ENCODE results near the gene BRME1. TPM values are rescaled to one million over a fixed set of nuclear protein-coding genes. Genes with fewer than 3 reads are reported as not detected.

The BRME1 gene
- polyA plus RNA-seq, 3 donors: 0.05 to 0.28 TPM; not detected in 1

DNA sequence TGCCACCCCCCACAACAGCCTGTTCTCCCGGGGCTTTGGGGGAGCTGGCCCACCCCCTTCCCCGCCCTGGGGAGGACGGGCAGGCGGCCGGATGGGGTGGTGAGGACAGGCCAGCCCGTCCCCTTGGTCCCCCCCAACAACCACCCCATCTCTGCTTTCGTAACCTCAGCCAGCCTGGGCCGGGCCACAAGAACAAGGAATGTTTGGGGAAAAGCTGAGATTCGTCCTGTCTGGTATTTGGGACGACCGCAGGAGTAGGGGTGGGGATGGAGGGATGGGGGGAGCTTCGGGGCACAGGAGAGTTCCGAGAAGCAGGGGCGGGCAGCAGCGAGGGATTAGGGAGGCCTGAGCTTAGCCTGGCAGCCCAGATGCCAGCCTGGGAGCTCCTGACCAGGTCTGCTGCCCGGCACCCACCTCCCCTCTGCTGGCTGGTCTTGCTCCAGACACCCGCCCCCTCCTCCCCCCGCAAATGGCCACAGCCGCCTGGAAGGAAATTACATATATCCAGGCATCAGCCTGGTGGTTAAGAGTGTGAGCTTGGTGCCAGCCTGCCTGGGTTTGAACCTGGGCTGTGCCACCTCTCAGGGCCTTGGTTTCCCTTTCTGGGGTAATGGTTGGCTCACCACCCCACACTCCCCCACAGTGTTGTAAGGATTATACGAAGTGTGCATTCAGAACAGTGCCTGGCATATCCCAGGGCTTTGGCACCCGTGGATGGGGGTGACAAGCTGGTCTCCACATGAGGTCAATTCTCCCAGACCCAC, 32.6 kb upstream of the BRME1 start, which contains the start of gene PODNL1:
Gene PODNL1, minus strand, starts transcription at position 117 of the 764 bp plus-strand sequence. CDS start 236 bp downstream, outside the sequence.
- Histone ChIP-seq H3K4me3 (replicated peaks in 1 of 3; ENCODE audit: low read depth in 2 of 3, low read length in 3 of 3) (no peak within 1 kb of the TSS), H3K4me1 (ENCODE audit: control insufficient read depth in 1 of 2, insufficient read depth in 2 of 2, low read length in 2 of 2) (no peaks in the 10 kb centered on the region), H3K79me2 (ENCODE audit: insufficient read depth, low read length) (no peaks in the 10 kb centered on the region), H3K9me3 (replicated peaks in 1 of 2; ENCODE audit: control insufficient read depth in 1 of 2, insufficient read depth in 1 of 2, low read length in 2 of 2) (peaks cover 4 to 7% of the 10 kb centered on the region in 2 donors), H3K27me3 (ENCODE audit: control insufficient read depth in 2 of 2, insufficient read depth in 2 of 2, low read length in 2 of 2) (peaks cover 0 to 20% of the 10 kb centered on the region in 2 donors), H3K9ac (ENCODE audit: insufficient read depth, low read length, poor library complexity, severe bottlenecking) (no peak within 1 kb of the TSS), H2AFZ (ENCODE audit: insufficient read depth, low read depth, low read length, poor library complexity, severe bottlenecking) (no peak within 1 kb of the TSS), H4K20me1 (ENCODE audit: insufficient read depth, low read length) (no peaks in the 10 kb centered on the region), H3K36me3 (replicated peaks in 1 of 2; ENCODE audit: control insufficient read depth in 1 of 2, insufficient read depth in 2 of 2, low read length in 2 of 2) (no peaks in the 10 kb centered on the region), H3K4me2 (replicated peaks; ENCODE audit: extremely low read depth, low read length, poor library complexity, severe bottlenecking) (no peak within 1 kb of the TSS), H3K27ac (ENCODE audit: low read depth in 1 of 2, low read length in 2 of 2) (no peak within 1 kb of the TSS)
- Mint-ChIP-seq H3K27ac (no peak within 1 kb of the TSS), H3K4me3 (peak within 1 kb of the TSS in 1 of 2 donors; percentile 57), H3K27me3 (ENCODE audit: low read depth in 3 of 3) (peaks cover 20 to 35% (median 24%) of the 10 kb centered on the region in 3 donors), H3K36me3 (no peaks in the 10 kb centered on the region), H3K9me3 (peaks cover 0 to 7% (median 3%) of the 10 kb centered on the region in 7 donors), H3K4me1 (no peaks in the 10 kb centered on the region)
- 10% methylated on average over 4 of the region's 21 CpGs for WGBS (ENCODE audit: insufficient coverage)
- intact Hi-C loops (cut with micrococcal nuclease): no loop called here
- no peak for DNase-seq
- TF ChIP-seq, protein P1, sequence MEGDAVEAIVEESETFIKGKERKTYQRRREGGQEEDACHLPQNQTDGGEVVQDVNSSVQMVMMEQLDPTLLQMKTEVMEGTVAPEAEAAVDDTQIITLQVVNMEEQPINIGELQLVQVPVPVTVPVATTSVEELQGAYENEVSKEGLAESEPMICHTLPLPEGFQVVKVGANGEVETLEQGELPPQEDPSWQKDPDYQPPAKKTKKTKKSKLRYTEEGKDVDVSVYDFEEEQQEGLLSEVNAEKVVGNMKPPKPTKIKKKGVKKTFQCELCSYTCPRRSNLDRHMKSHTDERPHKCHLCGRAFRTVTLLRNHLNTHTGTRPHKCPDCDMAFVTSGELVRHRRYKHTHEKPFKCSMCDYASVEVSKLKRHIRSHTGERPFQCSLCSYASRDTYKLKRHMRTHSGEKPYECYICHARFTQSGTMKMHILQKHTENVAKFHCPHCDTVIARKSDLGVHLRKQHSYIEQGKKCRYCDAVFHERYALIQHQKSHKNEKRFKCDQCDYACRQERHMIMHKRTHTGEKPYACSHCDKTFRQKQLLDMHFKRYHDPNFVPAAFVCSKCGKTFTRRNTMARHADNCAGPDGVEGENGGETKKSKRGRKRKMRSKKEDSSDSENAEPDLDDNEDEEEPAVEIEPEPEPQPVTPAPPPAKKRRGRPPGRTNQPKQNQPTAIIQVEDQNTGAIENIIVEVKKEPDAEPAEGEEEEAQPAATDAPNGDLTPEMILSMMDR (IDR thresholded peaks at IDR 0.05): no peak

DNA sequence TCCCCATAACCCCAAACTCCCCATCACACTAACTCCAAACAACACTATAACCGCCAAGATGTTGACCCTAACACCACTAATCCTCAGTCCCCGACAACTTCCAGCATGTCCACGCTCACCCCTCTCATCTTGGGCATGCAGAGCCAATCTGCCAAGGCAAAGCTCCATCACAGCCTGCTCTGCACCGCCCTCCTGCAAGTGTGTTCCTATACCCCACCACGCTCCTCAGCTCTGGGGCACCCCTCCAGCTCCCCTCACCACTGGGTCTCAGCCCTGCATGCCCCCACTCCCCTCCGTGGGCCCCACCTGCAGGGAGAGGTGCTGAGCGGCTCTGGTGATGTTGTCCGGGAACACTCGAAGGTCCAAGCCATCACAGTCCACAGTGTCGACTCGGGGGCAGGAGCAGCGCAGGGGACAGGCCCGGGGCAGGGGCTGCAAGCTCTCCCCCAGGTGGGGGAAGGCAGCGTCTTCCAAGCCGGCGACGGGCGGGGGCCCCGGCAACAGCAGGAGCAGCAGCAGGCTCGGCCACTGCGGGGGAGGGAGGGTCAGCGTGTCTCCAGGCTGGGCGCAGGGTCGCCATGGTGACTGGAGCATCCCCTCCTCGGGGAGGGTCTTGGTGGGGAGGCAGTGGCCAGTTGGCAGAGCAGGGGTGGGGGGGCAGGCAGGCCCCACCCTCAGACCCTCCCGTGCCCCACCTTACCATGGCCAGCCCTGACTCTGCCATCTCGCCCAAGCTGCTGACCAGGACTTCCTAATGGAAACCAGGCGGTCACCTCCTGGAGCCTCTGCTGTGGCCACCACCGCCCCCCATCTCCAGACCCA, 31.8 kb upstream of the BRME1 start:
- WGBS (ENCODE audit: insufficient coverage): 24% methylated on average over 22 of the region's 29 CpGs
- Histone ChIP-seq H3K4me2 (replicated peaks; ENCODE audit: extremely low read depth, low read length, poor library complexity, severe bottlenecking) (no peak overlapping the region), H3K9me3 (replicated peaks in 1 of 2; ENCODE audit: control insufficient read depth in 1 of 2, insufficient read depth in 1 of 2, low read length in 2 of 2) (peaks cover 4 to 7% of the 10 kb centered on the region in 2 donors), H3K9ac (ENCODE audit: insufficient read depth, low read length, poor library complexity, severe bottlenecking) (no peak overlapping the region), H3K36me3 (replicated peaks in 1 of 2; ENCODE audit: control insufficient read depth in 1 of 2, insufficient read depth in 2 of 2, low read length in 2 of 2) (no peaks in the 10 kb centered on the region), H3K79me2 (ENCODE audit: insufficient read depth, low read length) (no peaks in the 10 kb centered on the region), H3K4me3 (replicated peaks in 1 of 3; ENCODE audit: low read depth in 2 of 3, low read length in 3 of 3) (no peak overlapping the region), H2AFZ (ENCODE audit: insufficient read depth, low read depth, low read length, poor library complexity, severe bottlenecking) (no peak overlapping the region), H3K4me1 (ENCODE audit: control insufficient read depth in 1 of 2, insufficient read depth in 2 of 2, low read length in 2 of 2) (no peaks in the 10 kb centered on the region), H4K20me1 (ENCODE audit: insufficient read depth, low read length) (no peaks in the 10 kb centered on the region), H3K27me3 (ENCODE audit: control insufficient read depth in 2 of 2, insufficient read depth in 2 of 2, low read length in 2 of 2) (peaks cover 0 to 20% of the 10 kb centered on the region in 2 donors), H3K27ac (ENCODE audit: low read depth in 1 of 2, low read length in 2 of 2) (no peak overlapping the region)
- peaks cover 0 to 7% (median 3%) of the 10 kb centered on the region in 7 donors for H3K9me3 Mint-ChIP-seq
- no peaks in the 10 kb centered on the region for H3K4me1 Mint-ChIP-seq
- peak overlapping the region in 1 of 2 donors; percentile 57 for H3K4me3 Mint-ChIP-seq
- DNase-seq: peak in 1 of 3 donors; percentile 3
- no peaks in the 10 kb centered on the region for H3K36me3 Mint-ChIP-seq
- intact Hi-C loops (cut with micrococcal nuclease): no loop called here
- H3K27ac Mint-ChIP-seq: no peak overlapping the region
- TF ChIP-seq, protein P1 (IDR thresholded peaks at IDR 0.05): no peak
- H3K27me3 Mint-ChIP-seq (ENCODE audit: low read depth in 3 of 3): peaks cover 19 to 37% (median 21%) of the 10 kb centered on the region in 3 donors

Measured in CD14-positive monocyte (primary cell).